Thoracic aorta (tissue), 2 donors: ENCODE data around the gene PGRMC2. TPM values are rescaled to one million over a fixed set of nuclear protein-coding genes. Genes with fewer than 3 reads are reported as not detected.

Source experiments
- ATAC-seq: fragments of 150-250 bp; one replicate; pipeline ENCODE4 v1.8.0; 2017; ENCODE audit warnings: low read depth; ENCODE audit not compliant: insufficient number of reproducible peaks, low FRiP score
- DNase-seq: peaks from one replicate; pipeline ENCODE4 v3.0.0-alpha.2; 2020; ENCODE audit warnings: low spot score
- H3K27ac ChIP-seq, 2 donors: fragments of 200-600 bp; sonication (generic); 1 replicate in 1 of 2; 2 replicates in 1 of 2; pipeline ENCODE4 v1.5.1; 2016; ENCODE audit warnings: mild to moderate bottlenecking in 2 of 2, moderate library complexity in 2 of 2
- H3K27me3 ChIP-seq: fragments of 200-600 bp; sonication (generic); replicated peaks from 2 replicates; pipeline ENCODE4 v1.6.0; 2016; ENCODE audit warnings: mild to moderate bottlenecking; ENCODE audit not compliant: insufficient read depth
- H3K36me3 ChIP-seq: fragments of 200-600 bp; sonication (generic); one replicate; pipeline ENCODE4 v1.5.1; 2016
- H3K4me1 ChIP-seq, 2 donors: fragments of 200-600 bp; sonication (generic); 1 replicate in 1 of 2; 2 replicates in 1 of 2; pipeline versions ENCODE4 v1.5.1 to v1.6.0; 2016; ENCODE audit warnings: low read depth in 2 of 2, mild to moderate bottlenecking in 1 of 2; ENCODE audit not compliant: control insufficient read depth in 1 of 2
- H3K4me3 ChIP-seq: fragments of 200-600 bp; sonication (generic); 2 replicates; pipeline ENCODE4 v1.5.1; 2016; ENCODE audit warnings: mild to moderate bottlenecking
- H3K9me3 ChIP-seq: fragments of 200-600 bp; sonication (generic); 2 replicates; pipeline ENCODE4 v1.5.1; 2016
- total RNA-seq, 2 donors: library from RNA; depleted of rRNA; stranded (reverse); fragments of >200 nt; gene quantifications; one replicate each; pipeline versions ENCODE4 v1.1.0 to v1.2.3, GENCODE V29; 2016
- TF ChIP-seq, protein P1 (sequence below): fragments of 200-600 bp; sonication (generic); IDR thresholded peaks from one replicate; pipeline ENCODE4 v1.5.1; 2019; ENCODE audit warnings: antibody characterized with exemption

The PGRMC2 gene
- 10 to 100 TPM; 26.9 to 70.1 TPM for total RNA-seq

DNA sequence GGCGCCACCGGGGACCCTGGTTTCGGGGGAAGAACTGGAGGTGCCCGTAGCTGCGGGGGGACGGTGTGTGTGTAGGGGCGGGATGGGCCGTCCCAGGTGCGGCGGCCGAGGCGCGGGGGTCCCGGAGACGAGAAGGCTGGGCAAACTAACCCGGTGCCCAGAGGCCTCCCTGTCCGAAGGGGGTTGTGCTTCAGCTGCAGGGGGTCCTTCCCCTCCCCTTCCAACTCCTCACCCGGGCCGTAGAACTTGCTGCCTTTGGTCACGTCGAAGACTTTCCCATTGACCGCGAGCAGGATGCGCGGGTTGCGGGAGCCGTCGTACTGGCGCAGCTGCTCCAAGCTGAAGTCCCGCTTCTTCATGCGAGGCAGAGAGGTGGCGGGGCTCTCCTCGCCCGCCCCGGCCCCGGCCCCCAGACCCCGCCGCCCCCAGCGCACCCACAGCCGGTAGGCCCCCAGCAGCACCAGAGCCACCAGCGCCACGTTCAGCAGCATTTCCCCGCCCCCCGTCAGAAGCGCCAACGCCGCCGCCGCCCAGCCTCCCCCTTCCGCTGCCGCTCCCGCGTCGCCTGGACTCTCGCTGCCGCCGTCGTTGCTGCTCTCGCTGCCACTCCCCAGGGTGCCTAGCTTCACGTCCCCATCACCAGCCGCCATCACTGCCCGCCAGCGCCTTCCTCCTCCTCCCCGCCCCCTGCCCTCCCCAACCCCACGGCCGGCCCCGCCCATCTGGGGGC, at the start of gene PGRMC2:
TSS of gene PGRMC2 (minus strand) at position 673 of the 730 bp plus-strand sequence. CDS start at position 650, 23 bp downstream.
- Histone ChIP-seq H3K27ac (peak within 1 kb of the TSS; percentile 87 to 93), H3K4me3 (peak within 1 kb of the TSS; percentile 92), H3K9me3 (no peaks in the 10 kb centered on the region), H3K4me1 (peaks cover 26 to 31% of the 10 kb centered on the region in 2 donors), H3K36me3 (no peaks in the 10 kb centered on the region), H3K27me3 (no peaks in the 10 kb centered on the region)
- no peak for DNase-seq
- peak; percentile 8 for ATAC-seq
- TF ChIP-seq, protein P1, sequence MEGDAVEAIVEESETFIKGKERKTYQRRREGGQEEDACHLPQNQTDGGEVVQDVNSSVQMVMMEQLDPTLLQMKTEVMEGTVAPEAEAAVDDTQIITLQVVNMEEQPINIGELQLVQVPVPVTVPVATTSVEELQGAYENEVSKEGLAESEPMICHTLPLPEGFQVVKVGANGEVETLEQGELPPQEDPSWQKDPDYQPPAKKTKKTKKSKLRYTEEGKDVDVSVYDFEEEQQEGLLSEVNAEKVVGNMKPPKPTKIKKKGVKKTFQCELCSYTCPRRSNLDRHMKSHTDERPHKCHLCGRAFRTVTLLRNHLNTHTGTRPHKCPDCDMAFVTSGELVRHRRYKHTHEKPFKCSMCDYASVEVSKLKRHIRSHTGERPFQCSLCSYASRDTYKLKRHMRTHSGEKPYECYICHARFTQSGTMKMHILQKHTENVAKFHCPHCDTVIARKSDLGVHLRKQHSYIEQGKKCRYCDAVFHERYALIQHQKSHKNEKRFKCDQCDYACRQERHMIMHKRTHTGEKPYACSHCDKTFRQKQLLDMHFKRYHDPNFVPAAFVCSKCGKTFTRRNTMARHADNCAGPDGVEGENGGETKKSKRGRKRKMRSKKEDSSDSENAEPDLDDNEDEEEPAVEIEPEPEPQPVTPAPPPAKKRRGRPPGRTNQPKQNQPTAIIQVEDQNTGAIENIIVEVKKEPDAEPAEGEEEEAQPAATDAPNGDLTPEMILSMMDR: no peak

DNA sequence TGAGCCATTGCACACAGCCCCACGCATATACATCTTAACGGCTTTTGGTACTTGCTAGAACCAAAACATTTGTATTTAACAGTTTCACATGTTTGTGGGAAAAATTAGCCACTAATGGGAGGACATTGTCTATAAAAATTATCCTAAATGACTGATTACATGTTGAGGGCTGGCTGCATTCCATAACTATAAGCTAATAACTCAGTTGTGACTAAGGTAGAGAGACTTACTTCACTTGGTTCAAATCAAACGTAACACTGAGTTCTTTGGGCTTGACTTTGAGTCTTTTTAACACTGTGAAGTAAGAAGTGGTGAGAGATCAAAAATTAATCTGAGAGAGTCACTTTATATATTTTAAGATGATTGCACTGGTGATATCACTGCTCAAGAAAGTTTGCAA, 47.9 kb upstream of the PGRMC2 start:
- Histone ChIP-seq H3K4me1 (peaks cover 0 to 15% of the 10 kb centered on the region in 2 donors), H3K27me3 (no peaks in the 10 kb centered on the region), H3K27ac (no peak overlapping the region), H3K4me3 (no peak overlapping the region), H3K36me3 (no peaks in the 10 kb centered on the region), H3K9me3 (no peaks in the 10 kb centered on the region)
- TF ChIP-seq, protein P1: no peak
- no peak for DNase-seq
- ATAC-seq: no peak

- no peaks in the 10 kb centered on the region for H3K9me3 ChIP-seq
- no peaks in the 10 kb centered on the region for H3K27me3 ChIP-seq
- H3K4me1 ChIP-seq: peaks cover 0 to 16% of the 10 kb centered on the region in 2 donors
- no peak overlapping the region for H3K27ac ChIP-seq
- no peaks in the 10 kb centered on the region for H3K36me3 ChIP-seq
- H3K4me3 ChIP-seq: no peak overlapping the region
- DNase-seq (no peak), ATAC-seq (no peak)
- TF ChIP-seq, protein P1: no peak
Observed at GRCh38 chr4:128334256-128334655, 46.6 kb upstream of the PGRMC2 start.

GRCh38 chr4:128333309-128334018, 45.9 kb upstream of the PGRMC2 start:
- DNase-seq (no peak), ATAC-seq (no peak)
- H3K9me3 ChIP-seq: no peaks in the 10 kb centered on the region
- no peaks in the 10 kb centered on the region for H3K36me3 ChIP-seq
- no peaks in the 10 kb centered on the region for H3K27me3 ChIP-seq
- H3K4me3 ChIP-seq: no peak overlapping the region
- peaks cover 0 to 16% of the 10 kb centered on the region in 2 donors for H3K4me1 ChIP-seq
- no peak overlapping the region for H3K27ac ChIP-seq
- TF ChIP-seq, protein P1: no peak

DNA sequence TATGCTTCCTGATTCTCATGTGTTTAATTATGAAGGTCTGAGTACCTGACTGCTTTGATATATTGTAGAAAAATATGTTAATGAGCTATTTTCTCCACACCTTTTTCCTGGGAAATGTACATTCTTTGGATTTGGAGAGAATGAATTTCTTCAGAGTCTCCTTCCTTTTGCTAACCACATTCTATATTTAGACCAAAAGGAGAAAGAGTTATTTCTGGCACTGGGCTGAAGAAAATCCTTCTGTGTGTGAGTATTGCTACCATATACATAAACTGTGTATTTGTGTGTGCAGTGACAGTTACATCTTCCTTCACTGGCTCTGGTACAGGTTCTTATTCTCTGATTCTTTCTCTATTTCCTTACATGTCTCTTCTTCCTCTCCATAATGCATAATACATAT, 44.5 kb upstream of the PGRMC2 start:
- Histone ChIP-seq H3K4me3 (no peak overlapping the region), H3K27ac (no peak overlapping the region), H3K4me1 (peaks cover 0 to 16% of the 10 kb centered on the region in 2 donors), H3K36me3 (no peaks in the 10 kb centered on the region), H3K27me3 (no peaks in the 10 kb centered on the region), H3K9me3 (no peaks in the 10 kb centered on the region)
- no peak for ATAC-seq
- DNase-seq: no peak
- TF ChIP-seq, protein P1: no peak
